Endothelial cell (in vitro differentiated cells): Measurements from ENCODE around the gene APBB1. TPM values are rescaled to one million over a fixed set of nuclear protein-coding genes. Genes with fewer than 3 reads are reported as not detected.

Experiments
- DNase-seq: peaks from one replicate; pipeline ENCODE4 v3.0.0; 2021; ENCODE audit warnings: low spot score
- H3K27ac Mint-ChIP-seq: one replicate; pipeline ENCODE4 v1.8.0; 2021; ENCODE audit warnings: mixed read lengths, inconsistent platforms; ENCODE audit not compliant: unreplicated experiment
- H3K27me3 Mint-ChIP-seq: one replicate; pipeline ENCODE4 v1.8.0; 2021; ENCODE audit warnings: mild to moderate bottlenecking, moderate library complexity, mixed read lengths, inconsistent platforms; ENCODE audit not compliant: unreplicated experiment
- H3K36me3 Mint-ChIP-seq: one replicate; pipeline ENCODE4 v1.8.0; 2021; ENCODE audit warnings: mild to moderate bottlenecking, low read depth, mixed read lengths, inconsistent platforms; ENCODE audit not compliant: unreplicated experiment
- H3K4me1 Mint-ChIP-seq: one replicate; pipeline ENCODE4 v1.8.0; 2021; ENCODE audit warnings: mild to moderate bottlenecking, mixed read lengths, inconsistent platforms; ENCODE audit not compliant: unreplicated experiment
- H3K4me3 Mint-ChIP-seq: one replicate; pipeline ENCODE4 v1.8.0; 2021; ENCODE audit warnings: mild to moderate bottlenecking, mixed read lengths, inconsistent platforms; ENCODE audit not compliant: unreplicated experiment
- H3K9me3 Mint-ChIP-seq: one replicate; pipeline ENCODE4 v1.8.0; 2021; ENCODE audit warnings: mixed read lengths, inconsistent platforms; ENCODE audit not compliant: unreplicated experiment
- CTCF ChIP-seq: fragments of 200-600 bp; sonication (generic); IDR thresholded peaks from one replicate; pipeline ENCODE4 v1.5.0; 2021; ENCODE audit warnings: antibody characterized with exemption; ENCODE audit not compliant: unreplicated experiment
- total RNA-seq: library from RNA; stranded (reverse); fragmentation: NEBNext Ultra II Directional; extraction: Animal tissue kit (Norgen Biotek cat#: 25700); gene quantifications from one replicate; pipeline ENCODE4 v1.2.1, GENCODE V29; 2021; ENCODE audit not compliant: unreplicated experiment

The APBB1 gene
- total RNA-seq, 1 donor from 2014 or later: 43.6 TPM

- Mint-ChIP-seq H3K36me3 (no peaks in the 10 kb centered on the region), H3K27ac (no peak overlapping the region), H3K27me3 (peaks cover 4% of the 10 kb centered on the region), H3K4me3 (no peak overlapping the region), H3K9me3 (no peaks in the 10 kb centered on the region), H3K4me1 (no peaks in the 10 kb centered on the region)
- DNase-seq: no peak
- TF ChIP-seq CTCF: no peak
Measured at GRCh38 chr11:6362185-6362872, 56.6 kb downstream of the APBB1 start.

DNA sequence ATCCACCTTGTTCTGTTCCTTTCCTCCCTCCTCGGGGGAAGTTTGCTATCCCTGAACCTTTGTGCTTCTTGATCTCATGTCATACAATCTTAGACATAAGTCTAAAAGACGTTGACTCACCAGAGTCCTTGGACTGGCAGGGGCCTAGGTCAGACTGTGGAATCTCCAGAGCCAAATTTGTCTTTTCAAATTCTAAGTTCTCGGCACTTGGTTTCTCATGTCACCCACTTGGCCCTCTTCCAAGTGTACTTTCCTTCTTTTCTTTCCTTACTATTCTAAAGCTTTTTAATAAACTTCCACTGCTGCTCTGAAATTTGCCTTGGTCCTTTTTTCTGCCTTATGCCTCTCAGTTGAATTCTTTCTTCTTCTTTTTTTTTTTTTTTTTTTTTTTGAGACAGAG lies 58.7 kb downstream of the APBB1 start:
- TF ChIP-seq CTCF: no peak
- no peaks in the 10 kb centered on the region for H3K9me3 Mint-ChIP-seq
- no peaks in the 10 kb centered on the region for H3K36me3 Mint-ChIP-seq
- DNase-seq: no peak
- H3K4me3 Mint-ChIP-seq: no peak overlapping the region
- H3K27ac Mint-ChIP-seq: no peak overlapping the region
- peaks cover 2% of the 10 kb centered on the region for H3K4me1 Mint-ChIP-seq
- peaks cover 4% of the 10 kb centered on the region for H3K27me3 Mint-ChIP-seq

DNA sequence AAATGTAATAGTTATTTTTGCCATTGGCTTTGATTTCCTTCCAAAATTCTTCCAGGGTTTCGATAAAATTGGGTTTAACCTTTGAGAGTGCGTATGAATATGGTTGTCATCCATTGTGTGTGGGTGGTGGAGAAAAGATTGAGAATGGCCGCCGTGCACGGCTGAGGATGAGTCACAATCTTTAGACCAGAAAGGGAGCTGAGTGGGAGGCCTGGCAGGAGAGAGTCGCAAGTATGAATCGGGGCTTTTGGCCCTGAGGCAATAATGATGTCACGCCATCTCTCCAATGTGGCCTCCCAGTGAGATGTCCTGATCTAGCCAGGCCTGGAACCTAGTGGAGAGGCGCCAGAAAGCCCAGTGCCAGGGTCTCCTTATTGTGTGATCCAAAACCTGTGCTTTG lies 61.7 kb downstream of the APBB1 start:
- no peak for TF ChIP-seq CTCF
- H3K9me3 Mint-ChIP-seq: no peaks in the 10 kb centered on the region
- DNase-seq: no peak
- H3K4me1 Mint-ChIP-seq: peaks cover 15% of the 10 kb centered on the region
- peaks cover 5% of the 10 kb centered on the region for H3K27me3 Mint-ChIP-seq
- no peak overlapping the region for H3K27ac Mint-ChIP-seq
- no peaks in the 10 kb centered on the region for H3K36me3 Mint-ChIP-seq
- no peak overlapping the region for H3K4me3 Mint-ChIP-seq

DNA sequence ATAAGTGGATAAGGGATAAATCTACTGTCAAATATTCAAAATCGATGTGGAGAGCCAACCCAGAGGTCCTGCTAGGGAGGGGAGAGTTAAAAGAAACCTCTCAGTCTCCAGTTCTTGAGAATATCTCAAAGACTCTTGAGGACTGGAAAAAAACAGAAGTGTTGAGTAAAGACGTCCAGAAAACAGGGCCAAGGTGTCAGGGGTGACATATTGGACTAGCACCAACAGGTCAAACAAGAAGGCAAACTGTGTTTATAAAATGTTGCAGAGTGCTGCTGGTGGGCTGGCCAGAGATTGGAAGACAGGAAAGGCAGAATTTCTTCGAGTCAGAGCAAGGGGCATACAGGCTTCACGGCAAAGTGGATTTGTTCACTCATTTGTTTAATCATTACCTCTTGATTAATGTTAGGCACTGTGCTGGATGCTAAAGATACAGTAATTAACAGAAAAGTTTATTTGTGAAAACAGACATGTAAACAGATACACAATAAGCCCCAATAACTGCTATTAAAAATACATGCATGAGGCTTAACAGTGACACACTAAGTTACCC lies 62.3 kb downstream of the APBB1 start:
- H3K36me3 Mint-ChIP-seq: no peaks in the 10 kb centered on the region
- DNase-seq: no peak
- no peak overlapping the region for H3K27ac Mint-ChIP-seq
- no peaks in the 10 kb centered on the region for H3K9me3 Mint-ChIP-seq
- peaks cover 15% of the 10 kb centered on the region for H3K4me1 Mint-ChIP-seq
- TF ChIP-seq CTCF: no peak
- no peak overlapping the region for H3K4me3 Mint-ChIP-seq
- peaks cover 5% of the 10 kb centered on the region for H3K27me3 Mint-ChIP-seq
